Lower leg skin (tissue), 4 donors: ENCODE results near the gene CDAN1. TPM values are rescaled to one million over a fixed set of nuclear protein-coding genes. Genes with fewer than 3 reads are reported as not detected.

Experiments used
- DNase-seq, 2 donors: peaks; one replicate each; pipeline ENCODE4 v3.0.0-alpha.2; 2019; ENCODE audit warnings: low spot score in 2 of 2
- H3K4me3 ChIP-seq: fragments of 200-600 bp; sonication (generic); 2 replicates; pipeline ENCODE4 v1.5.1; 2017; ENCODE audit warnings: mild to moderate bottlenecking, low read depth; ENCODE audit not compliant: poor library complexity, severe bottlenecking
- POLR2A ChIP-seq, 2 donors: fragments of 450-650 bp; IDR thresholded peaks; one replicate each; pipeline ENCODE4 v1.6.1; 2016 to 2017; ENCODE audit warnings: antibody characterized with exemption in 2 of 2, mild to moderate bottlenecking in 1 of 2, moderate library complexity in 1 of 2
- WGBS, 2 donors: methylation state at CpG; one replicate each; pipeline ENCODE4 v1.1.5; 2018; 5-methylcytosine and 5-hydroxymethylcytosine counted together
- intact Hi-C: fragments of 100-400 bp; cut with DNase I; formaldehyde crosslinking; loops from one replicate; pipeline ENCODE4 v1.15.0; 2023; ENCODE audit warnings: low total_unique reads
- total RNA-seq, 4 donors: library from RNA; depleted of rRNA; stranded (reverse); fragments of >200 nt; gene quantifications; one replicate each; pipeline ENCODE4 v1.1.0, GENCODE V29; 2016
- TF ChIP-seq, protein P1 (sequence below), 3 donors: fragments of 450-650 bp; IDR thresholded peaks; one replicate each; pipeline ENCODE4 v1.5.1; 2016; ENCODE audit warnings: antibody characterized with exemption in 3 of 3, mild to moderate bottlenecking in 3 of 3, moderate library complexity in 2 of 3

Gene CDAN1
- total RNA-seq, 4 donors from 2014 or later, result 10.5 to 16.0 (median 14.0) TPM

DNA sequence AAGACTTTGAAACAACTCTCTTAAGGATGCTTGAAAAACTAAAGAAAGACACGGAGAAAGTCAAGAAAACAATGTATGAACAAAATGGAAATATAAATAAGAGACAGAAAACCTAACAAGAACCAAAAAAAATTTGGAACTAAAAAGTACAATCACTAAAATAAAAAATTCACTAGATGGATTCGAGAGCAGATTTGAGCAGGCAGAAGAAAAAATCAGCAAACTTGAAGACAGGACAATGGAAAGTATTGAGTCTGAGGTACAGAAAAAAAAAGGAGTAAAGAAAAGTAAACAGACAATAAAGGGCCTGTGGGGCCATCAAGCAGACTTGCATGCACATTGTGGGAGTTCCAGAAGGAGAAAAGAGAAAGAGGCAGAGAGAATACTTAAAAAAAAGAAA is 13.4 kb upstream of the CDAN1 start:
- 100% methylated on average over 2 of the region's 2 CpGs for WGBS, 2 donors
- no peak overlapping the region for H3K4me3 ChIP-seq
- no peak for DNase-seq
- intact Hi-C loops, result no loop called here
- TF ChIP-seq, protein P1, sequence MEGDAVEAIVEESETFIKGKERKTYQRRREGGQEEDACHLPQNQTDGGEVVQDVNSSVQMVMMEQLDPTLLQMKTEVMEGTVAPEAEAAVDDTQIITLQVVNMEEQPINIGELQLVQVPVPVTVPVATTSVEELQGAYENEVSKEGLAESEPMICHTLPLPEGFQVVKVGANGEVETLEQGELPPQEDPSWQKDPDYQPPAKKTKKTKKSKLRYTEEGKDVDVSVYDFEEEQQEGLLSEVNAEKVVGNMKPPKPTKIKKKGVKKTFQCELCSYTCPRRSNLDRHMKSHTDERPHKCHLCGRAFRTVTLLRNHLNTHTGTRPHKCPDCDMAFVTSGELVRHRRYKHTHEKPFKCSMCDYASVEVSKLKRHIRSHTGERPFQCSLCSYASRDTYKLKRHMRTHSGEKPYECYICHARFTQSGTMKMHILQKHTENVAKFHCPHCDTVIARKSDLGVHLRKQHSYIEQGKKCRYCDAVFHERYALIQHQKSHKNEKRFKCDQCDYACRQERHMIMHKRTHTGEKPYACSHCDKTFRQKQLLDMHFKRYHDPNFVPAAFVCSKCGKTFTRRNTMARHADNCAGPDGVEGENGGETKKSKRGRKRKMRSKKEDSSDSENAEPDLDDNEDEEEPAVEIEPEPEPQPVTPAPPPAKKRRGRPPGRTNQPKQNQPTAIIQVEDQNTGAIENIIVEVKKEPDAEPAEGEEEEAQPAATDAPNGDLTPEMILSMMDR (IDR thresholded peaks at IDR 0.05), result no peak
- TF ChIP-seq POLR2A (IDR thresholded peaks at IDR 0.05), result no peak

DNA sequence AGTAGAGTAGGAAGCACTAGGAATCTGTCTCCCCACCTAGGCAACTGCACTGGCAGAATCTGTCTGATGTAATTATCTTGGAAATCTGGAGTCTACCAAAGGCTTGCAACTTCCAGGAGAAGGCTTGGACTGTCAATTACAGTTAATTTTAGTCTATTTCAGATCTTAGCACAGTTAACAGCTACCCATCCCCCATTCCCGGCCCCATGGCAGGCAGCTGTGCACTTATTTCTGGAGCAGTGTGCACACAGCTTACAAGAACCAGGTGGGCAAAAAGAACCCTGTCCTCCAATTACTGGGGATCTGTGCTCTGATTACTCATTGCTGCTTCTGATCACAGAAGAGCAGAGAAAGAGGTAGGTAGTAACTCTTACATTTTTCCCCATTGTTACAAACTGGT is 12.3 kb upstream of the CDAN1 start:
- 75 to 77% methylated on average over 1 of the region's 1 CpG for WGBS, 2 donors
- intact Hi-C loops, result no loop called here
- no peak for DNase-seq
- no peak for TF ChIP-seq POLR2A (IDR thresholded peaks at IDR 0.05)
- TF ChIP-seq, protein P1 (IDR thresholded peaks at IDR 0.05), result no peak
- no peak overlapping the region for H3K4me3 ChIP-seq

DNA sequence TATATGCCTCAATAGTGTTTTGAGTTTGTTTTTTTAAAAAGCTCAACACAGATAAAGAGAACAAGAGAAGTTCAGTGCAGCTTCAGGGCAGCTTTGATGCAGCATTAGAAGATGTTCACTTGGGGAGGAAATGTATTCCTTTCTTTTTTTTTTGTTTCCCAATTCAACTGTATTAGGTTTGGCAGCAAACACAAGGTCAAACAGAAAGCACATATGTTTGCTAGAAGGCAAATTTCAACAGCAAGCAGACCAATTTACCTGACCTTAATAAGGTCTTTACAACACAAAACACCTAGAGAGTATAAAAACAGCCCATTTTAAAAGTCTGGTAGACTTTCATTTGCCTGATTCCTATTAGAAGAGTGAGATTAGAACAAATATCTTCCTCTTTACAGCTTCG is 7.3 kb upstream of the CDAN1 start:
- no peak overlapping the region for H3K4me3 ChIP-seq
- DNase-seq, result no peak
- 93 to 97% methylated on average over 1 of the region's 1 CpG for WGBS, 2 donors
- intact Hi-C loops, result no loop called here
- no peak for TF ChIP-seq POLR2A (IDR thresholded peaks at IDR 0.05)
- TF ChIP-seq, protein P1 (IDR thresholded peaks at IDR 0.05), result no peak

DNA sequence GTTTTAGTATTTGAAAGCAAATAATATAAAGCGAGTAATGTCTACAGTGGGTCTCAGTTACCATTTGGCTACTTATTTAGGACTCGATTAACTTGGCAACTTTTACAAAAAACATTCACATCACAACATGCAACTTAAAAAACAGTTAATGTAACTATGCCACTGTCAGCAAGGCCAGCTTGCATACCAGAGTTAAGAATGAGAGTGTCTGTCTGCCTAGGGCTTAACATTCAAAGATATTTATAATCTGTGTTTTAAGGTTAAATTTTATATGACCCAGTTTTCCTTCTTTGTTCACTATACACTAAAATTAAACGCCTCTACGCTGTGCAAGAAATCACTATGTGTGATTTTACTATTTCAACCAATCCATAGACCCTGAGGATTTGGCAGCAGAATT is 5.2 kb upstream of the CDAN1 start:
- H3K4me3 ChIP-seq, result no peak overlapping the region
- TF ChIP-seq, protein P1 (IDR thresholded peaks at IDR 0.05), result no peak
- no peak for TF ChIP-seq POLR2A (IDR thresholded peaks at IDR 0.05)

DNA sequence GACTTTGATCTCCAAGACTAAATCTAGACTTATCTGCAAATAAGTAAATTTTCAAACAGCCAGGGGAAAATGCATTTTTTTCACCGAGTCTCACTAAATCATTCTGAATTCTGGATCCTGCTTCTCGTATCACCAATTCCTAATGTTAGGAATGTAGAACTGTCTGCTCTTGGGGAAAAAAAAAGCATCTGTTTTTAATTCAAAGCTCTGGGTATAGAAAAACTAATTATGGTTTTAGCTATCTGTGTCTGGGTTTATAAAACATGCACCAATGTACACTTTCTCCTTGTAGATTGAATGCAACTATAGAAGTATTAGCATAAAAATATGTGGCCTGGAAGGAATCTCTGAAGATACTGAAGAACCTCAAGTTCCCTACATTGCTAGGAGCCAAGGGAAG is 4.8 kb upstream of the CDAN1 start:
- intact Hi-C loops, result no loop called here
- no peak for DNase-seq
- 66 to 70% methylated on average over 2 of the region's 2 CpGs for WGBS, 2 donors
- H3K4me3 ChIP-seq, result no peak overlapping the region
- no peak for TF ChIP-seq POLR2A (IDR thresholded peaks at IDR 0.05)
- TF ChIP-seq, protein P1 (IDR thresholded peaks at IDR 0.05), result no peak

More for the DNA sequence above, 5.2 kb upstream of the CDAN1 start:
- intact Hi-C loops, result no loop called here
- 81 to 89% methylated on average over 4 of the region's 4 CpGs for WGBS, 2 donors
- no peak for DNase-seq
